GM18502 (cell line): Measurements from ENCODE around the gene PARP11.
A peak's percentile ranks its signal among the peaks of the same experiment; 100 is the strongest.

Source experiments
- ATAC-seq: cut with Tn5 transposase; IDR thresholded peaks from one replicate; pipeline ENCODE4 v1.9.1; 2021; ENCODE audit warnings: mild to moderate bottlenecking; ENCODE audit not compliant: unreplicated experiment, poor library complexity

The PARP11 gene

GRCh38 chr12:3872800-3873636, at the start of gene PARP11:
TSS of gene PARP11 (minus strand) at chr12:3873399. CDS start at chr12:3873229, 170 bp downstream.
- peak; percentile 94 for ATAC-seq

DNA sequence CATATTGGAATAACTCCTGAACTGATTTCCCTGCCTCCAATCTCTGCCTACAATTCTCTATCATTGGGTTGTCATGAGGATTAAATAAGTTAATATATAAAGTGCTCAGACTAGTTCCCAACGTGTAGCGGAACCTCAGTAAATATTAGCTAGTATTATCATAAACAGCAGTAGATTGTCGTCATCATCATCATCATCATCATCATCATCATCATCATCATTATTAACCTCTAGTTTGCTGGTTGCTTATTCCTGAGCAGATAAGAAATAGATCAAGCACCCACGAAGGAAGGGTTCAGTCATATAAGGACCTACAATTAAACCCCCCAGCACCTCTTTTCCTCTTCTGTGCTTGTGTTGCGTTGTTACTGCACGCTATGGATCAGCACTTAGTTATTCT, 48.8 kb upstream of the PARP11 start:
- ATAC-seq = no peak

DNA sequence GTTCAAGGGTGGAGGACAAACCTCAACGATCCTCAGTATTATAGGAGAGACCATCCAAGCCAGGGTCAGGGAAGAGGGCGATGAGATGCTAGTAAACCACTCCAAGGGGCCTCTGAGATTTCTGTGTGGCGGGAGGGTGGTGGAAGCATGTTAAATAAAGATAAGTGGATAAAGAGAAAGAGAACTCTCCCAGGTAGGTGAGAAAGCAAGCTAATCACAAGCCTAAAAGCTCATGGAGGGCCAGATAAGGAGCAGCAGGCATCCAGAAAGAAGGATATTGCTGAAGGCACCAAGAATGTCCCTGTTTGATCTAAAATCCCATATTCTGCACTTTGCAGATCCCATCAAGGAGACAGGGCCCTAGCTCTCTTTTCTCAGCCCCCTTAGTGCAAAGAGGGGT, 48.3 kb upstream of the PARP11 start:
- no peak for ATAC-seq

GRCh38 chr12:3921151-3921471, 47.9 kb upstream of the PARP11 start:
- no peak for ATAC-seq

GRCh38 chr12:3920351-3921150, 47.4 kb upstream of the PARP11 start:
- no peak for ATAC-seq

GRCh38 chr12:3913278-3913677, 40.1 kb upstream of the PARP11 start:
- no peak for ATAC-seq

DNA sequence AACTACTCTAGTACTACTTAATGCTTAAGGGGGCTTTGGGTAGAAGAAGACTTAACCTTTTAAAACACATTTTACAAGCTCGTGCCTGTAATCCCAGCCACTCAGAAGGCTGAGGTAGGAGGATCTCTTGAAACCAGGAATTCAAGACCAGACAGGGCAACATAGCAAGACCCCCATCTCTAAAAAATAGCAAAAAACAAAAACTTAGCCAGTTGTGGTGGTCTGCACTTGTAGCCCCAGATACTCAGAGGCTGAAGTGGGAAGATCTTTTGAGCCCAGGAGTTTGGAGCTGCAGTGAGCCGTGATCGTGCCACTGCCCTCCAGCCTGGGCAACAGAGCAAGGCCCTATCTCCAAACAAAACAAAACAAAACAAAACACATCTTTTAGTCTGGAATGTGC, 39.7 kb upstream of the PARP11 start:
- ATAC-seq = no peak

DNA sequence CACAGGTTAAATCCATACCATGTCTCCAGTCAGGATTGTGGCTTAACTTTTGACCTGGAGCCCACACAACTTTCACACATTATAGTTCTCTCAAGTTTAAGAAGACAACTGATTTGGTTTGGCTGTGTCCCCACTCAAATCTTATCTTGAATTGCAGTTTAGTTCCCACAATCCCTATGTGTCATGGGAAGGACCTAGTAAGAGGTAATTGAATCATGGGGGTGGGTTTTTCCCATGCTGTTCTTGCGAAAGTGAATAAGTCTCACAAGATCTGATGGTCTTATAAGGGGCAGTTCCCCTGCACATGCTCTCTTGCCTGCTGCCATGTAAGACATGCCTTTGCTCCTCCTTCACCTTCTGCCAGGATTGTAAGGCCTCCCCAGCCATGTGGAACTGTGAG, 38.2 kb upstream of the PARP11 start:
- ATAC-seq = no peak

GRCh38 chr12:3905664-3906063, 32.5 kb upstream of the PARP11 start:
- ATAC-seq = no peak

- no peak for ATAC-seq
Observed at GRCh38 chr12:3904999-3905398, 31.8 kb upstream of the PARP11 start.

- no peak for ATAC-seq
Observed at GRCh38 chr12:3902921-3903320, 29.7 kb upstream of the PARP11 start.

- no peak for ATAC-seq
Observed at GRCh38 chr12:3901116-3901515, 27.9 kb upstream of the PARP11 start.

- no peak for ATAC-seq
Observed at GRCh38 chr12:3898756-3899155, 25.6 kb upstream of the PARP11 start.

GRCh38 chr12:3897371-3897971, 24.3 kb upstream of the PARP11 start:
- ATAC-seq = no peak

DNA sequence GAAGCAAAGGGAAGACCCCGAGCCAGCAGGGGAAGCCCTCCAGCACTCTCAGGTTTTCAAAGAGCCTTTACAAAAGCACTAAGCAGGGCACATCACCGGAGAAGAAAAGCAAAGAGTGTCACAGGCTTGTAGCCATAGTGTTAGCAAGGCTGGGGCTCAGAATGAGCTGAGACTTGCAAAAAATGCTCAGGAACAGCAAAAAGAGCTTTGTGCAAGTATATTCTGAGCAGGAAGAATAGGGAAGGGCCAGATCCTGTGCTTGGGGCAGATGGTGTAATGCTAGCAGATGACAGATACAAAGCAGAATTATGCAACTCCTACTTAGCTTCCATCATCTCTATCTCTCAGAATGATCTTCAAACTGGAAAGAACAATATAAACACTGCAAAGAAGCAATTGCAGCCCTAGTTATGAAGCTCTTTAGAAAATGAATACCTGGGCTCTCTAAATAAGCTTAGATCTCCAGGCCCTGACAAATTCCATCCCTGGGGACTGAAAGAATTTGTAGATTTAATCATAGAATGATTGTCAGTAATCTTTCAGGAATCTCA, 23.7 kb upstream of the PARP11 start:
- no peak for ATAC-seq

GRCh38 chr12:3896356-3896755, 23.2 kb upstream of the PARP11 start:
- ATAC-seq = no peak

DNA sequence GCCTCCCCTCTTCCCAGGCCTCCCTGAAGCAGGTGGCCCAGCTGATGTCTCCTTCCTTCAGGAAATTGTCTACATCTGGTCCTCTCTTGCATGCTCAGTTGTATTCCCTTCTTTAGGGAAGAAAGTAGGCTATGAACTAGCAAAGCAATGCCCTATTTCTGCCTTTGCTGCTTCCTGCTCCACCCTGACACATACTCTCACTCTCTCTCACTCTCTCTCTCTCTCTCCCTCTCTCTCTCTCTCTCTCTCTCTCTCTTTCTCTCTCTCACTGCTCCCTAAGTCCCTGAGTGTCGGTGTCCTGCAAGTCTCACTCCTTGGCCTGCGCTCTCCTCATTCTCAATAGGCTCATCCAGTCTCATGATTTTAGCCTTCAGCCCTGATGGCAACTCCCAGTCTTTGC, 19.4 kb upstream of the PARP11 start:
- ATAC-seq = no peak

DNA sequence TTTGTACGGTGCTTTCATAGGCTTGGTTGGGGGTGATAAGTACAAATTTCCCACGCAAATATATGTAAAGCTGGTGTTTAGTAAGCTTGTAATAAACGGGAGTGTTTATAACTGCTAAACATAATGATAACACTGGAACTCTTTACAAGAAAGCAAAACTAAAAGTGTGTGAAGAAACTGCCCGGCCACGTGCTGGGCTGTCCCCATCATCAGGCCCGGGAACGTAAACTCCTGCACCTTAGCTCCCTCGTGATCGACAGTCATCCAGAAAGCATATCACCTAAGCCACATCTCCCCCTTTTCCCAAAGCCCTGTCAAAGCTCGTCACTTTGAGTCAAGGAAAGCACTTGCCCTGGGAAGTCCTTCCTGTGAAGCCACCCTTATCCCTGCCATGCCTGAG, 18.0 kb upstream of the PARP11 start:
- no peak for ATAC-seq

DNA sequence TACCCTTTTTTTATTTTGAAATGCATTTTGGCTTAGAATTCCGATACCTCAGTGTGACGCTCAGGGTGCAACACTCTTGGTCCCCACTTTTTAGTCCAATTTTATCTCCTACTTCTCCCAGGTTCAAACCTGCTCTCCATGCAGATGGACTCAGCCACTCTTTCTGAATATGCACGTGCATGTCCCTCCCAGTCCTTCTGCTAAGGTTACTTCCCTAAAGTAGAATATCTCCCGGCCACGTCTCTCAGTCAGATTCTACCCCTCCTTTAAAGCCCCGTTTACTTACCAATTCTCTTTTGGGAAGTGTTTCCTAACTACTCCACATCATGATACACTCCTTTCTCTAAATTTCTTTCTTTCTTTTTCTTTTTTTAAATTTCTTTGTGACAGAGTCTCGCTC, 15.5 kb upstream of the PARP11 start:
- ATAC-seq = no peak

GRCh38 chr12:3885277-3886094, 12.3 kb upstream of the PARP11 start:
- ATAC-seq = no peak
